Fibroblast of lung (primary cell): ENCODE data around the gene COX4I1.

Experiments
- EZH2 ChIP-seq: IDR thresholded peaks from 2 replicates; pipeline ENCODE4 v1.5.1; 2012; ENCODE audit warnings: low read length, control low read depth, mild to moderate bottlenecking; ENCODE audit errors: missing control alignments
- TF ChIP-seq, protein P1 (sequence below), 2 donors: IDR thresholded peaks in 1 of 2; conservative IDR thresholded peaks in 1 of 2; 1 replicate in 1 of 2; 2 replicates in 1 of 2; pipeline ENCODE4 v1.5.1; 2011 to 2012; ENCODE audit warnings: low read length in 2 of 2, control low read depth in 1 of 2, inconsistent platforms in 1 of 2, low read depth in 1 of 2, mild to moderate bottlenecking in 1 of 2

DNA sequence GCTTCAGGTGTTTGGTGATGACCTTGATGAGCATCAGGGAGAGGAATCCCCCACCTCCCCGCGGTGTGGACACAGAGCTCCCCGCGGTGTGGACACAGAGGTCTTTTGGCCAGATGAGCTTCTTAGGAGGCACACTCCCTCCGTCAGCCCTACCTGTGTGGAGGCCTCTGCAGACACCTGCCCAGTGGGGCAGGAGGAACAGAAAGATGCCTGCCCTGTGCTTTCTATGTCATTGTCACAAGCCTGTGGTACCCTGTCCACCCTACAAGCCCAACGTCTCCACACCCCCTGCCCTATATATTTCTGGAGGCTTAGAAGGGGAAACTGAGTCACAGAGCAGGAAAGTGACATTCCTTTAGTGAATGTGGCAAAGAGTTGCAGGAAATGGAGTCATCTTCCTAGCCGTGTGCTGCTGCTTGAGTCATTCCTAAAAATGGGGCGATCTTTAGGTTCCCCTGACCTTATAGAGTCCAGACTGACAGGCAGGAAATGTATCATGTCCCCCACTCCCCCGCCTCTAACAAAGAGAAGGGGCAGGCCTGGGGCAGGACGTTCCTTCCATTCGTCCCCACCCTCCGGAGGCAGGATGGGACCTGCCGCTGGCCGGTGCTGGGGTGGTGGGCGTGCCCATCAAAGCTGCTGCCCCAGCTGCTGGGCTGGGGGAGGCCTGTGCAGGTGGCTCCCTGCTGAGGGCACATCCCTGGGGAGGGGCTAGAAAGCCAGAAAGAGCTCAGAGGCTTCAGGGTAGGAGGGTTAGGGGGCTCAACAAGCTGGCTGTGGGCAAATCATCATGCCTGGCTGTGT, 47.6 kb upstream of the COX4I1 start:
- TF ChIP-seq, protein P1, sequence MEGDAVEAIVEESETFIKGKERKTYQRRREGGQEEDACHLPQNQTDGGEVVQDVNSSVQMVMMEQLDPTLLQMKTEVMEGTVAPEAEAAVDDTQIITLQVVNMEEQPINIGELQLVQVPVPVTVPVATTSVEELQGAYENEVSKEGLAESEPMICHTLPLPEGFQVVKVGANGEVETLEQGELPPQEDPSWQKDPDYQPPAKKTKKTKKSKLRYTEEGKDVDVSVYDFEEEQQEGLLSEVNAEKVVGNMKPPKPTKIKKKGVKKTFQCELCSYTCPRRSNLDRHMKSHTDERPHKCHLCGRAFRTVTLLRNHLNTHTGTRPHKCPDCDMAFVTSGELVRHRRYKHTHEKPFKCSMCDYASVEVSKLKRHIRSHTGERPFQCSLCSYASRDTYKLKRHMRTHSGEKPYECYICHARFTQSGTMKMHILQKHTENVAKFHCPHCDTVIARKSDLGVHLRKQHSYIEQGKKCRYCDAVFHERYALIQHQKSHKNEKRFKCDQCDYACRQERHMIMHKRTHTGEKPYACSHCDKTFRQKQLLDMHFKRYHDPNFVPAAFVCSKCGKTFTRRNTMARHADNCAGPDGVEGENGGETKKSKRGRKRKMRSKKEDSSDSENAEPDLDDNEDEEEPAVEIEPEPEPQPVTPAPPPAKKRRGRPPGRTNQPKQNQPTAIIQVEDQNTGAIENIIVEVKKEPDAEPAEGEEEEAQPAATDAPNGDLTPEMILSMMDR (conservative IDR thresholded peaks at IDR 0.05 in 1 of 2, IDR thresholded peaks at IDR 0.05 in 1 of 2; ENCODE audit: low read depth in 1 of 2, low read length in 2 of 2): no peak
- no peak for TF ChIP-seq EZH2
